ENCODE data around the gene PAX7.

GRCh38 chr1:18723206-18723605 is 92.6 kb downstream of the PAX7 start:
- TF ChIP-seq POLR2AphosphoS5 (IDR thresholded peaks at IDR 0.05) (no peak), CTCF (IDR thresholded peaks at IDR 0.05; ENCODE audit: poor library complexity, severe bottlenecking) (no peak), RAD21 (conservative IDR thresholded peaks at IDR 0.05) (no peak), EZH2 (IDR thresholded peaks at IDR 0.05; ENCODE audit: borderline replicate concordance, insufficient read depth, low read length, poor library complexity, severe bottlenecking) (no peak)
